Measurements from ENCODE around the gene COA3.
A peak's percentile ranks its signal among the peaks of the same experiment; 100 is the strongest.

The COA3 gene

GRCh38 chr17:42781639-42782165 is 16.8 kb downstream of the COA3 start:
- DNase-seq (ENCODE audit: low read depth): no peak
- H3K4me3 ChIP-seq (ENCODE audit: low read depth, low read length): peak overlapping the region; percentile 64
- TF ChIP-seq, protein P1, sequence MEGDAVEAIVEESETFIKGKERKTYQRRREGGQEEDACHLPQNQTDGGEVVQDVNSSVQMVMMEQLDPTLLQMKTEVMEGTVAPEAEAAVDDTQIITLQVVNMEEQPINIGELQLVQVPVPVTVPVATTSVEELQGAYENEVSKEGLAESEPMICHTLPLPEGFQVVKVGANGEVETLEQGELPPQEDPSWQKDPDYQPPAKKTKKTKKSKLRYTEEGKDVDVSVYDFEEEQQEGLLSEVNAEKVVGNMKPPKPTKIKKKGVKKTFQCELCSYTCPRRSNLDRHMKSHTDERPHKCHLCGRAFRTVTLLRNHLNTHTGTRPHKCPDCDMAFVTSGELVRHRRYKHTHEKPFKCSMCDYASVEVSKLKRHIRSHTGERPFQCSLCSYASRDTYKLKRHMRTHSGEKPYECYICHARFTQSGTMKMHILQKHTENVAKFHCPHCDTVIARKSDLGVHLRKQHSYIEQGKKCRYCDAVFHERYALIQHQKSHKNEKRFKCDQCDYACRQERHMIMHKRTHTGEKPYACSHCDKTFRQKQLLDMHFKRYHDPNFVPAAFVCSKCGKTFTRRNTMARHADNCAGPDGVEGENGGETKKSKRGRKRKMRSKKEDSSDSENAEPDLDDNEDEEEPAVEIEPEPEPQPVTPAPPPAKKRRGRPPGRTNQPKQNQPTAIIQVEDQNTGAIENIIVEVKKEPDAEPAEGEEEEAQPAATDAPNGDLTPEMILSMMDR (conservative IDR thresholded peaks at IDR 0.05; ENCODE audit: low read depth, low read length): no peak

- TF ChIP-seq, protein P1 (conservative IDR thresholded peaks at IDR 0.05; ENCODE audit: low read depth, low read length): no peak
- no peak for DNase-seq (ENCODE audit: low read depth)
- H3K4me3 ChIP-seq (ENCODE audit: low read depth, low read length): peak overlapping the region; percentile 64
Observed at GRCh38 chr17:42780851-42781638, 17.5 kb downstream of the COA3 start.

DNA sequence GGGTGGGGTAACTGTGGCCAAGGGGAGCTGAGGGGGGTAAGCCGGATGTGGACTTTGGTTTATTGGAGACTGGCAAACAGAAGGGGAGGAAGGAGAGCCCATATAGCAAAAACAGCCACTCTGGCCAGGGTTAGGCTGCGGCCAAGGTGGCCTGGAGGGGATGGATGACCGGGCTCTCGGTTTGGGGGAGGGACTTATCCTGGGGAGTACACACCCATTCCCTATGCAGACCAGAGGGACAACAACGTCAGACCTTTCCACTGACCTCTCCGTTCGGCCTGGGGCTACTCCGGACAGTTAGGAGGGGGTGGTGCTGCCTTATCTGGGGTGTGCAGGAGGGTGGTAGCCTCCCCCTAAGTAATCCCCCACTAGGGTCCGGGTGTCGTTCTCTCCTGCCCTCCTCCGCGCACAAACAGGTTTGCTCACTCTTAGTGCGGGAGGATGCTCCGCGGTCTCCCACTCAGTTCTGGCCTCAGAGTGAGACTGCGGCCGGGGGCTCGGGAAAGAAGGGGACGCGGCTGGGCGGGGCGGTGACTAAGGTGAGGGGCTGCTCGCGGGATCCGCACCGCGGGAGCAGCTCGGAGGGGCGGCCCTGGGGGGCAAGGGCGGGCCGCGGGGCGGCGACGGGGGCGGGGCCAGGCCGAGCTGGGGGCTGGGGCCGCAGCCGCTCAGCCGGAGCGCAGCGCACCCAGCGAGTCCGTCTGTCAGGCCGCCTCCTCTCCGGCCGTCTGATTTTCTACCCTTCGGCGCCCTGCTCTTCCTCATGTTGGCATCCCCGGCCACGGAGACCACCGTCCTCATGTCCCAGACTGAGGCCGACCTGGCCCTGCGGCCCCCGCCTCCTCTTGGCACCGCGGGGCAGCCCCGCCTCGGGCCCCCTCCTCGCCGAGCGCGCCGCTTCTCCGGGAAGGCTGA is 18.3 kb downstream of the COA3 start, which contains the start of gene WNK4:
TSS of gene WNK4 (plus strand) at position 675 of the 915 bp plus-strand sequence. CDS start at position 764, 89 bp downstream.
- no peak for DNase-seq (ENCODE audit: low read depth)
- TF ChIP-seq, protein P1 (conservative IDR thresholded peaks at IDR 0.05; ENCODE audit: low read depth, low read length): no peak

GRCh38 chr17:42779304-42779935 is 19.1 kb downstream of the COA3 start:
- DNase-seq (ENCODE audit: low read depth): no peak
- TF ChIP-seq, protein P1 (conservative IDR thresholded peaks at IDR 0.05; ENCODE audit: low read depth, low read length): no peak
- no peak overlapping the region for H3K4me3 ChIP-seq (ENCODE audit: low read depth, low read length)

More for the DNA sequence above, 18.3 kb downstream of the COA3 start, which contains the start of gene WNK4:
- peak within 1 kb of the TSS; percentile 64 for H3K4me3 ChIP-seq (ENCODE audit: low read depth, low read length)

DNA sequence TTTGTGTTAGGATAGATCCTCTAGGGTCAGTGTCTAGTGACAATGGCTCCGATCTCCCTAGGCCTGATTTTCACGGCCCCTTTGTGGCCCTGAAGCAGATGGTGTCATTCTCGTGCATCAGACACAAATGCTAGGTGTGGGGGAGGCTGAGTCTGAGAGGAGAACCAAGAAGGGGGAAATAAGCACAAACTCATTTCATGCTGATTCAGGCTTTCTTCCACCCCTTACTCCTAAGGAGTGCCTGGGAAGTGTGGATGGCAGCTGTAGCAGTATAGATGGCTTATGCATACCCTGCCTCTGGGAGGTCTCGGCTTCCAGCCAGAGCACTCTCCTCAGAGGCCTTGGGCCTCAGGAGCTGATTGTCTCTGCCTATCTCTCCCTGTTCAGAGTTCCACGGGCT is 19.9 kb downstream of the COA3 start:
- no peak overlapping the region for H3K4me3 ChIP-seq (ENCODE audit: low read depth, low read length)
- TF ChIP-seq, protein P1 (conservative IDR thresholded peaks at IDR 0.05; ENCODE audit: low read depth, low read length): no peak
- no peak for DNase-seq (ENCODE audit: low read depth)

GRCh38 chr17:42775534-42776098 is 22.9 kb downstream of the COA3 start:
- no peak overlapping the region for H3K4me3 ChIP-seq (ENCODE audit: low read depth, low read length)
- DNase-seq (ENCODE audit: low read depth): peak; percentile 51
- TF ChIP-seq, protein P1 (conservative IDR thresholded peaks at IDR 0.05; ENCODE audit: low read depth, low read length): peak; percentile 33
